ENCODE results near the gene DNAH6. TPM values are rescaled to one million over a fixed set of nuclear protein-coding genes. Genes with fewer than 3 reads are reported as not detected.

Gene DNAH6
- total and polyA plus RNA-seq, 2 of the 8 experiments (the other 6 are each of a cell fraction or from before 2014, with no cell fraction given) = 0.06 to 0.43 TPM

DNA sequence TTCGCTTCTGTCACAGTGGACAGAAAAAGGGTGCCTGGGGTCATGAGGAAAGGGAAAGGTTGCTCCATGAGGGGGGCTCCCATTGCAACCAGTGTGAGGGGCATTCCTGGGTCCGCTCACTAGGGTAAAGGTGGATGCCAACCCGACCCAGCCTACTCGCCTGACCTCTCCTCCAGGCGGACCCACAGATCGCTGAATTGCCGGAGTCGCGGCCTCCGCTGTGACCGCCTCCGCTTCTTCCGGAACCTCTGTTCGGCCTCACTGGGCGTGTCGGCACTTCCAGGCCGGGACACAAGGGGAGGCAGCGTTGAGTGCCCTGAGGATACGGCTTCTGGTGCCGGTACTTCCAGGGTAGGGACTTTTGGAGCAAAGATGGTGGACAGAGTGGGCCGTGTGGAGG is 307.5 kb downstream of the DNAH6 start:
- no peak overlapping the region for H3K4me2 ChIP-seq (ENCODE audit: insufficient read depth in 1 of 2, low read depth in 2 of 2, low read length in 2 of 2)
- no peak overlapping the region for H2BK5ac ChIP-seq (ENCODE audit: low read depth, low read length)
- no peak overlapping the region for H2BK15ac ChIP-seq (ENCODE audit: low read length)
- no peak overlapping the region for H3K18ac ChIP-seq (ENCODE audit: extremely low read depth, low read length)
- H3K4me3 ChIP-seq (ENCODE audit: extremely low read depth in 1 of 4, insufficient read depth in 2 of 4, low read depth in 3 of 4, low read length in 4 of 4) = no peak overlapping the region
- H3K79me1 ChIP-seq (ENCODE audit: low read depth, low read length) = no peaks in the 10 kb centered on the region
- H3K23ac ChIP-seq (ENCODE audit: insufficient read length) = no peak overlapping the region
- no peak overlapping the region for H3K14ac ChIP-seq (ENCODE audit: insufficient read length)
- no peaks in the 10 kb centered on the region for H3K23me2 ChIP-seq (ENCODE audit: low read depth, low read length)
- H2AK5ac ChIP-seq (ENCODE audit: low read depth, low read length) = no peak overlapping the region
- H3K9me3 ChIP-seq (ENCODE audit: insufficient read depth in 2 of 2, low read depth in 1 of 2, low read length in 1 of 2) = no peaks in the 10 kb centered on the region
- H3K4ac ChIP-seq (replicated peaks; ENCODE audit: insufficient read length, low read depth, low read length) = no peak overlapping the region
- no peak overlapping the region for H2BK20ac ChIP-seq (ENCODE audit: low read length)
- H3K27me3 ChIP-seq (replicated peaks in 1 of 4; ENCODE audit: control insufficient read depth in 3 of 4, extremely low read depth in 1 of 4, insufficient read depth in 3 of 4, low read length in 3 of 4) = no peaks in the 10 kb centered on the region
- H3K56ac ChIP-seq (replicated peaks; ENCODE audit: insufficient read length, low read depth, low read length) = no peak overlapping the region
- H3K4me1 ChIP-seq (replicated peaks in 1 of 4; ENCODE audit: control insufficient read depth in 3 of 4, insufficient read depth in 4 of 4, low read length in 3 of 4) = no peaks in the 10 kb centered on the region
- no peak overlapping the region for H3K27ac ChIP-seq (ENCODE audit: low read depth, low read length)
- no peak overlapping the region for H2BK12ac ChIP-seq (ENCODE audit: low read depth, low read length)
- WGBS, 2 experiments (ENCODE audit: extremely low coverage in 1 of 2, insufficient coverage in 1 of 2, insufficient read length in 1 of 2, insufficient replicate concordance in 2 of 2, low coverage in 1 of 2, low lambda C conversion rate in 2 of 2, missing lambda C conversion rate in 1 of 2) = 94% methylated on average over 21 of the region's 21 CpGs; no CpG with 5 or more reads in 1 of the 2 experiments
- H4K20me1 ChIP-seq (replicated peaks in 1 of 2; ENCODE audit: control insufficient read depth in 1 of 2, insufficient read depth in 2 of 2, low read length in 2 of 2) = peaks cover 0 to 2% of the 10 kb centered on the region in 2 experiments
- H2AFZ ChIP-seq (ENCODE audit: low read length) = no peak overlapping the region
- no peak overlapping the region for H4K8ac ChIP-seq (ENCODE audit: extremely low read depth, insufficient read depth, low read length)
- POLR2A ChIA-PET (ENCODE audit: partially characterized antibody) = interaction anchor here (1.7 kb wide), 1 partner anchor 9 kb away, joined by 3 read pairs; no protein-coding TSS in a partner anchor
- no peak overlapping the region for H2BK120ac ChIP-seq (replicated peaks; ENCODE audit: low read depth, low read length)
- H4K91ac ChIP-seq (replicated peaks; ENCODE audit: insufficient read length, low read length) = no peak overlapping the region
- FAIRE-seq (no peak), DNase-seq (ENCODE audit: low read depth in 1 of 2, low spot score in 2 of 2) (no peak)
- H4K5ac ChIP-seq (ENCODE audit: insufficient read length, low read depth, low read length) = no peak overlapping the region
- CTCF ChIA-PET (ENCODE audit: partially characterized antibody) = interaction anchor here (1.0 kb wide), 1 partner anchor 171 kb away, joined by 3 read pairs; no protein-coding TSS in a partner anchor
- no peaks in the 10 kb centered on the region for H3K79me2 ChIP-seq (ENCODE audit: control insufficient read depth in 1 of 2, insufficient read depth in 2 of 2, low read length in 2 of 2)
- no peak overlapping the region for H3K9ac ChIP-seq (replicated peaks in 1 of 4; ENCODE audit: extremely low read depth in 1 of 4, low read depth in 3 of 4, low read length in 3 of 4)
- H3K36me3 ChIP-seq (ENCODE audit: control insufficient read depth in 2 of 4, insufficient read depth in 4 of 4, low read length in 3 of 4) = no peaks in the 10 kb centered on the region
- TF ChIP-seq SIX5 (IDR thresholded peaks at IDR 0.05; ENCODE audit: low read depth, low read length) = no peak
- no peak for TF ChIP-seq PHF8 (conservative IDR thresholded peaks at IDR 0.05; ENCODE audit: low read depth, low read length)
- TF ChIP-seq EZH2 (IDR thresholded peaks at IDR 0.05; ENCODE audit: low read depth, low read length, severe bottlenecking) = no peak
